NCI-H510A (cell line): ENCODE measurements around the gene MROH2A.

ENCODE experiments used
- DNase-seq: peaks from one replicate; lab custom pipeline; 2025; lab: John Stamatoyannopoulos, UW

The MROH2A gene

DNA sequence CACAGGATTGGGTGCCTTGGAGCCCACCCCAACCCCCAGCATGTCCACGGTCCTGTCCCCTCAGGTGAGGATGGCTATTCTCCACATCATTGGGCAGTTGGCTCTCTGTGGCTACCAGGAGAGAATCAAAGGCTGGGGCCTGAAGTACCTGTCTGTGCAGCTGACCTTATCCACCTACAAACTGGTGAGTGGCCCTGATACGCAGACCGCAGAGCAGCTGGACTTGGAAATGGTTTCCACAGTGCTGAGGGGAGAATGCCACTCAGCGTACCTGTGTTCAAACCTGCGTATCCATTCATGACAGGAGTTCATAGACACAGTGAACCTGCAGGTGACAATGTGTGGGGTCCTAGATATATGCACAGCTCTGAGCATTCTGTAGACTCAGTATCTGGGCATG is 21.6 kb downstream of the MROH2A start:
- DNase-seq, result no peak

DNA sequence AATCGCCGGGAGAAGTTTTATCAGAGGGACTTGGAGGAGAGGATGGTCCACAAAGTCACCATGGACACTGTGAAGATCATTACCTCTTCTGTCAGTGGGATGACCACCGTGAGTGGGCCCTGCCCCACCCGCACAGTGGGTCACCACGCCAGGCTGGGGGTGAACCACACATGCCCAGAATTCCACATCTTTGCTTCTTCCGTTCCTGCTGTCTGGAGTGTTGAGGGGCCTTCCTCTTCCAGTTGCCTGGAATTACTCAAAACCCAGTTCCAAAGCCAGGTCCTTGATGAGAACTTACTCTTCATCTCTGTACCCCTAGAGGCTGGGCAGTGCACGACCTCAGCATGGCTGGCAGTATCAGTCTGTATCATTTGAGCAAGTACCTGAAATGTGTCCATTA is 22.1 kb downstream of the MROH2A start:
- no peak for DNase-seq

DNA sequence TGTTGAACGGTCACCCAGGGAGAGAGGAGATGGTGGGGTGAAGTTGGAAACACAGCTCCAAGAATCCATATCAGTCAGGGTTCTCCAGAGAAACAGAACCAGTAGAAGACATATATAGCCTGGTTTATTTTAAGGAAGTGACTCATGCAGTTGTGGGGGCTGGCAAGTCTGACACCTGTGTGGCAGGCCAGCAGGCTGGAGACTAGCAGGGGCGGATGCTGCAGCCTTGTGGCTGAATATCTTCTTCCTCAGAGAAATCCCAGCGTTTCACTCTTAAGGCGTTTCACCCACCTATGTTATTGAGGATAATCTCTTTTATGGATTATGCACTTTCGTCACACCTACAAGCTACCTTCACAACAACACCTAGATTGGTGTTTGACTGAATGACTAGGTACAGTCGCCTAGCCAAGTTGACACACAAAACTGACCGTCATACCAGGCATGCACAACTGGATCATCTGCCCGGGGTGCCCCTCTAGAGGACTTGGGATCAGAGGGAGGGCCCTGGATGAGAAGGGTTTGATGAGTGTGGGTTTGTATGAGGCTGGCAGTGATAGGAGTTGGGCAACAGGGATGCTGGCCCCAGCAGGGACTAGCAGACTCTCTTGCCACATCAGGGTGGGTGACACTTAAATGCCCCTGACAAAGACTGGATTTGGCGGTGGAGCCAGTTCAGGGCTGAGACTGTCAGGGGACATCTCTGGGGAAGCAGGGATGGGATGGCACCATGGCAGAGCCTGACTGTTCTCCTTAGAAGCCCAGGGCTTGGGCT is 23.4 kb downstream of the MROH2A start:
- DNase-seq, result no peak

DNA sequence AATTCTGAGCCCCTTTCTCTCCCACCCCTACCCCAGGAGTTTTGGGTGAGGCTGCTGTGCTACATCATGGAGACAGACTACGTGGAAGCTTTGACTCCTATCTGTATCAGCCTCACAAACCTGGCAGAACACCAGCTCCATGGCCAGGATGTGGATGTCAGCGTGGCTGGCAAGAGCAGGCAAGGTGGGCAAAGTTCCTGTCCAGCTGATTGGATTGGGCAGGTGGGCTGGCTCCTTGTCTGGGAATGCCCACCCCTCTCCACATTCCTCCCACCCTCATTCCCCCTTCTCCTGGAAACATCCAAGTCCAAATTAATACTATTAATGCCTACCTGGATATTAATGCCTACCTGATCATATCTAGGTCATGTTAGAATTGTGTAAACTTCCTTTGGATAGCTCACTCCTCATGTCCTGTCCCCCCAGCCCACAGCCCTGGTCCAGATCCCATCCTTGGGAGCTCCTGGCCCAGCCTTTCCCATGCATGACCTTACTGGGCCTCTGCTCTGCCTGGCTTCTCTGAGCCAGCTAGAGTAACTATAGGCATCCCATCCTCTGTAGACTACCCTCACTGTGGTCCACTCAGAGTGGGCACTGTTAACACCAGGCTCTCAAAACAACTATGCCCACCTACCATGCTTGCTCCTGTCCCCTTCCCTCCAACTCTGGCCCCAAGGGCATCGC is 24.1 kb downstream of the MROH2A start:
- no peak for DNase-seq

DNA sequence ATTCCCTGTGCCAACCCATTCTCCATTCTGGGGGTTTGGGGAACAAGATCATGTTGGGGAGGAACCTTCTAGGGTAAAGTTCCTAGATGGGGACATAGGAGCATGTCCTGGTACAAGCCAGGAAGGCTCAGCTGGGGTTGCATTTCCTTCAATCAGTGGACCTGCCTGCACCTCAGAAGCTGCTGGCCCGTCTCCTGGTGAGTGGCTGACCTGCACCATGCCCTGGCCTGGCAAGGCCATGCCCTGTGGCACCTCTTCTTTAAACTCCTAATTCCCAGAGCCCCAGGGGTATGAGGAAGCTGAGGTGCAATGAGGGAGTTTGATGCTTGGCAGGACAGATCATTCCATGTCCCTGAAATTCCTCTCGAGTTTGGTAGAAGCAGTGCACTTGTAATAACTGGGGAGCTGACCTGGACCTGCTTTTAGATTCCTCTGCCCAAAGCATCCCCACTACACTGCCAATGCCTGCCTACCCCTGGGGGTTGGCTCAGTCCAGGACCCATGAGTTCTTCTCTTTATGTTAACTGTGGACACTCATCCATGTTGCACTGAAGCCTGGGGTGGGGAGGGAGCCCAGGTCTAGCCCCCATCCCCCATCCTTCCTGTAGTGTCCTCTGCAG is 25.3 kb downstream of the MROH2A start:
- no peak for DNase-seq

DNA sequence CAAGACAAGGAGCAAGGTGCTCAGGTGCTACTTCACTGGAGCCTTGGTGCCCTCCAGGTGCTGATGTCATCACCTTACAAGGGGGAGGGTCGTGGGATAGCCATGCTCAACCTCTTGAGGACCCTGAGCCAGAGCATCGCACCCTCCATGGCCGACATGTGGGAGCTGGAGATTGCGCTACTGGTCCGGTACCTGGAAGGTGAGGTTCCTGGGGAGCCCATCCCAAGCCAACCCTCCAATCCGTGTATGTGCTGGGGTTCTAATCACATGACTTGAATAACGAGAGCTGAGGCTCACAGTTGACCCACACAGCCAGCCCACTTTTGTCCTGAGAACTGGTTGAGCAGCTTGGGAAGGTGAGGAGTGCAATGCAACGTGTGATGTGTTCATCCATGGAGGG is 25.9 kb downstream of the MROH2A start:
- no peak for DNase-seq

DNA sequence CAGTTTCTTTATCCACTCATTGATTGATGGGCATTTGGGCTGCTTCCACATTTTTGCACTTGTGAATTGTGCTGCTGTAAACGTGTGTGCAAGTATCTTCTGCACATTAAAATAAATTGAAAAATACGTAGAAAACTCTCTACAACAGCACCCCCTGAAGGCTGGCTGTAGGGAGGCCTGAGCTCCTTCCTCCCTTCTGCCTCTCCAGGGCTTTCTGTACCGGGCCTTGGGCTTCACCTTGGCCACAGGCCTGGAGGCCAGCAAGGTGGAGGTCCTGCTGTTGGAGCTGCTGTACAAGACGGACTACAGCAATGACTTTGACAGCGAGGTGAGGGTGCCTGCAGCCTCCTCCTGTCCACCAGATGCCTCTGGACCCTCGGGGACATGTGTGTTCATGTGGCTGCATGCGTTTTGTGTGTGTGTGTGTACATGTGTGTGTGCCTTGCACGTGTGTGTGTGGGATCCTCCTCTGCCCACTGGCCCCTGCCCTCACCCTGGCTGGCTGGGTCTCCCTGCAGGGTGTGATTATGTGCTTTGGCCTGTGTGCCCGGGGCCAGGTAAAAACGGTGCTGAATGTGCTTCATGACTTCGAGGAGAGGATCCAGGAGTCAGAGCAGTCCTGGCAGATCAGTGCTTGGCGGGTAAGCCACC is 29.2 kb downstream of the MROH2A start:
- DNase-seq, result no peak

DNA sequence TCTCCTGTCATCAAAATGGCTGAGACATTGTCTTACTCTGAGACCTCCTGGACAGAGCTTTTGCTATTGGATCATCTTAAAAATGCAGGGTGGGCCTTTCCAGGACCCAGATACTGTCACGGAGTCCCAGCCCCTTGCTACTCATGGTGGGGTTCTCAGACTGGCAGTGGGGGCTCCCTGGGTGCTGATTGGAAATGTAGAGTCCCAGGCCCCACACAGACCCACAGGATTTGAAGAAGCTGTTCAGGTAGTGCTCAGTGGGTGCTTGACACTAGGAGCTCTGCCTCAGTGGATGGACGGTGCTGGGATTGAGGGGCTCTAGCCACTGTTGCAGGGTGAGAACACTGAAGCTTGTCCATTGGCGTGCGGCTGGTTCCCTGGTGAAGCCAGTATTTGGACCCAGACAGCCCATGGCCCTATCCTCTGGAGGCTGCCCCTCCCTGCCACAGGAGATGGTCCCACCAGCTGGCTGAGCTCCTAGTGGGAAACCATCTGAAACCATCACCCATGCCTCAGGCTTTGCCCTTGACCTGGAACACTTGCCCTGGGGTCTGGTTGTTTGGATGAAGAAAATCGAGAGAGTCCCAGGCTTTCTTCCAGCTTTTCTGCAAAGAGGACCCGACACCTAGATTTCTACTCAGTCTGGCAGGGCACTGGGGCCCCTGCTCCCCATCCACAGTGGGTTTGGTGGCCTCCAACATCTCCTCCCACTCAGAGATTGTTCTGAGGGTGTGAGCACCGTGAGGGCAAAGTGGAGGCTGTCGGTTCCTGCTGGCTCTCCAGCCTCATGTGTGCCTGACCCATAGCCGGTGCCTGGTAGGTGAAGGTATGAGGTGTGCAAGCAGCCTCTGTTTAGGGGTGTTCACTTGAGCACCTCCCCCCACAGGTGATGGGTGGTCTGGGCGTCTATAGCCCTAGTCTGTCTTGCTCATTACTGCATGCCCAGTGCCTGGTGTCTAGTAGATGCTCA is 30.1 kb downstream of the MROH2A start:
- DNase-seq, result no peak

DNA sequence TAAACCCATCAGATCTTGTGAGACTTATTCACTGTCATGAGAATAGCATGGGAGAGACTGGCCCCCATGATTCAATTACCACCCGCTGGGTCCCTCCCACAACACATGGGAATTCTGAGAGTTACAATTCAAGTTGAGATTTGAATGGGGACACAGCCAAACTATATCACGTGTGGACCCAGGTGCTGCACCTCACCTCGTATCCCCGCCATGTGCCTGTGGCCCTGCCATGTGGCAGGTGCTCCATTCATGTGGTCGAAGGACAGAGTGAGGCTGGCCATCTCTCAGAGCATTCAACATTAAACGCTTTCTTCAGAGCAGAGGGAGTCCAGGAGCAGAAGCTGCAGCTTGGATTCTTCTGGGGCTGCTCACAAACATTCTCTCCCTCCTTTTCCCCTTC is 32.3 kb downstream of the MROH2A start:
- DNase-seq, result no peak

DNA sequence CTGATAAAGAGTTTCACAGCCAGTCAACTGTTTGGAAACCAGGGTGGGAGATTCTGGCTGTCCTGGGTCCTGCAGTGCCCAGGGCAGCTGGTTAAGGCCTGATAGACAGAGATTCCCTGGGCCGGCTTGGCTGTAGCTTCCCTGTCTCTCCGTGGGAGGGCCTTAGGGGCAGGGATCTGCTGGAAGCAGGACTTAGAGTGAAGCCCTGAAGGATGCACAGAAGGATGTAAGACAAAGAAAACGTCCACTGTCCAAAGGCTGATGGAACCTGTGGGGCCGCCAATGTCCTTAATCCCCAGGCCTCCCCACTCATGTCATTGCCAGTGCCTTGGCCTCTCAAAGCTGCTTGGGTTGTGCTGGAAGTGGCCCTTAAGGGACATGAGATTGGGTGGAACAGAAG is 33.0 kb downstream of the MROH2A start:
- no peak for DNase-seq

DNA sequence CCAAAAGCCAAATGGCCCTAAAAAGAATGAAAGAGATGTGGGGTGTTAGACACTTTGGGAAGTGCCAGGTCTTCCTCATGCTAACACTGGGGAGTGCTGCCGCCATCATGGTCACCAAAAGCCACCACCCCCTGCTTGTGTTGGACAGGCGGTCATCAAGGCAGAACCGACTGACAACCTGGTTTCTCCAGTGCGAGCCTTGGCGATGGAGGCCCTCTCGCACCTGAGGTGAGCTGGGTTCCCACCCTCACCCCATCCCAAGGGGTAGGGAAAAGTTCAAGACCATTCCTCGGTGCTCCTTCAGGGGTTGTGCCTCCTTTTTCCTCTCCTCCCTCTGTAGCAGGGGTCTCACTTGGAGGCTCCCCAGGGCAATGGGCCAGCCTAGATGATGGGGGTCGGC is 33.6 kb downstream of the MROH2A start:
- DNase-seq, result no peak

DNA sequence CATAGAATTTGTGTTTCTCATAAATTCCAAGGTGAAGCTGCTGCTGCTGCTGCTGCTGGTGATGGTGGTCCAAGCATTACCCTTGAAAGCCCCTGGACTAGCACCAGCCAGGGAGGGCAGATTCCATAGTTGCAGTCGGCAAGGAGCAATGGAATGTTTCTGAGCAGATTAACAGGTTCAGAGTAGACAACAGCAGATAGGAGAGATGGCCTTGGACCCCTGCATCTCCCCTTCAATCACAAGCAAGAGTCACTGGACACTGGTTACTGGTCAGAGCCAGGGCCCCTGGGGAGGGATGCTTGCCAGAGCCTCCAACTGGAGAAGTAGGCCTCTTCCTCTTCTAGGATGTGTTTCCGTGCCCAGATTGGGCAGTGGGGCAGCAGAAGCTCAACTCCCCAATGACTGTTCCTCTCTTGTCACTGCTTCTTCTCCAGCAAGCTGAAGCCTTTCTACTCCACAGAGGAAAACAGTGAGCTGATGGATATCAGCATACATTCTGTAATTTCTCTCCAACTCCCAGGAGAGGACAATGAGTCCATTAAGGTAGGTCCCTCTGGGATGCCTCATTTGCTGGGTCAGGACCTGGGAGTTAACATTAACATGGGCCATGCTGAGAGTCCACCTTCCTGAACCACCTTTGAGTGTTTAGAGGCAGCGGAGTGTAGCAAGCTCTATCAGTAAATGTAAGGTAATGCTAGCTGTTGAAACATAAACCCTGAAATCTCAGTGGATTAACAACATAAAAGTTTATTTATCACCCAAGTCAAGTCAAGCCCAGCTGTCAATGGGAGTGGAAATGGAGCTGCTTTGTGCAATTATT is 35.3 kb downstream of the MROH2A start:
- DNase-seq, result no peak

DNA sequence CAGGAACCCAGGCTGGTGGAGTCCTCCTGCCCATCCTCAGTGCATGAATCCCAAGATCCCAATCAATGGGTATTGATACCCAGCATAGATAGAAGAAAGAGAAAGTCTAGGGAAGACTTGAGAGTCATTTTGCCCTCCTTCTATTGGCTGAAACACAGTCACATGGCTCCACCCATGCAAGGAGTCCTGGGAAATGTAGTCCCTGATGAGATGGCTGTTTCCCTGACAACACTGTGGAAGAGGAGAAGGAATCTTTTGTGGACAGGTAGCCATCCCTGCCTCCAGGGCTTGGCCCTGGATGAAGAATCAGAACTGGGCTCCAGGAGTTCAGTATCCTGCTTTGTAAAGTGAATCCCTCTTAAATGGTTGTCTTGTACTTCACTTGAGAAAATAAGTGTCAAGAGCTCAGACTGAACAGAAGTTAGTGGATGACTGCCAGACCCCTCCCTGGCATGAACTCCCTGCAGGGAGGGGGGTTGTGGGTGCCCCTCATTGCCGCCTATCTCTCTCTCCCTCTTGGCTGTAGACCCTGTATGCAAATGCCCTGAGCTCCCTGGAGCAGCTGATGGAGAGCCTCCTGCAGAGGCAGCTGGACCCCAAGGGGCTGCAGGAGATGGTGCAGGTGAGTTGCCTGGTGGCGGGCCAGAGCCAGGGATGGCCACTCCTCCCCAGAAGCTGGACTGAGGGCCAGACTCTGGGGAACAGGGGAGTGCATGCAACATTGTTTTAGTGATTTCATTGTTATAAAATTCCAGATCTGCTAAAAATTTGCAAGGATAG is 36.1 kb downstream of the MROH2A start:
- DNase-seq, result no peak

DNA sequence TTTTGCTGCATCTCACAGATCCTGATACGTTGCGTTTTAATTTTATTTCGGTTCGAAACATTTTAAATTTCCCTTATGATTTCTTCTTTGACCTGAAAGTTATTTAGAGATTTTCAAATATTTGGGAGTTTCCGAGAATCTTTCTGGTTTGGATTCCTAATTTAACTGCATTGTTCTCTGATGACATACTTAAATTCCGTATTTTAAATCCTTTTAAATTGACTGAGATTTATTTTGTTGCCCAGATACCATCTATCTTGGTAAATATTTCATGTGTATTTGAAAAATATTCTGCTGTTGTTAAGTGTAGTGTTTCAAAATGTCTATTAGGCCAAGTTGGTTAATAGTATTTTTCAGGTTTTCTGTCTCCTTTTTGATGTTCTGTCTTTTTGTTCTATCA is 37.7 kb downstream of the MROH2A start:
- no peak for DNase-seq

DNA sequence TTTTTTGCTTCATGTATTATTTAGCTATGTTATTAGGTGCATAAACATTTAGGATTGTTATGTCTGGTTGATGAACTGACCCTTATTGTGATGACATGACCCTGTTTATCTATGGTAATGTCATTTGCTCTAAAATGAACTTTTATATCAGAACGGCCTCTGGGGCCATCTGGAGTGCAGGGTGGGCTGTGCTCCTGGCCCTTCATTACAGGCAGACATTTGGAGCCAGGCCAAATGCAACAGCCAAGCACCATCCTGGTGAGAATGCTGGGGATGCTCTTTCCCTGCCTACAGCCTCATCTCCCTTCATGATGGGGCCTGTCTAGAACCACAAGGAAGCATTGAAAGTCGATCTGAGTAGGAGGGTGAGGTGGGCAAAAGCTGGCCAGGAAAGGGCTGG is 38.2 kb downstream of the MROH2A start:
- no peak for DNase-seq

DNA sequence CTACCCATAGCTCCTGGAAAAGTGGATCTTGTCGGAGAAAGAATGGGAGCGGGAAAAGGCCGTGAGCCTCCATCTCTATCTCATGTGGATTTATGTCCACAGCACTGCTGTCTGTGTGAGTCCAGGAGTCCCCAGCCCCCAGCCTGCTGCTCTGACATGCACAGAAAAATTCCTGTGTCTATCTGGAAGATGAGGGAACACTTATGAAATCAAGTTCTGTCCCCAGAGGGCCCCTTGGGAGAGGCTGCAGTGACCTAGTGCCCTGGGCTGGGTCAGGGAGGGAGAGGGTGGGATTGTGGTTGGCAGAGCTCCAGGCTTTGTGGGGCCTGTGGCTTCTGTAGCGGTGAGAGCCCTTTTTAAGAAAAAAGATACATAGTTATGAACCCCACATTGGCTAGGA is 38.6 kb downstream of the MROH2A start:
- no peak for DNase-seq

DNA sequence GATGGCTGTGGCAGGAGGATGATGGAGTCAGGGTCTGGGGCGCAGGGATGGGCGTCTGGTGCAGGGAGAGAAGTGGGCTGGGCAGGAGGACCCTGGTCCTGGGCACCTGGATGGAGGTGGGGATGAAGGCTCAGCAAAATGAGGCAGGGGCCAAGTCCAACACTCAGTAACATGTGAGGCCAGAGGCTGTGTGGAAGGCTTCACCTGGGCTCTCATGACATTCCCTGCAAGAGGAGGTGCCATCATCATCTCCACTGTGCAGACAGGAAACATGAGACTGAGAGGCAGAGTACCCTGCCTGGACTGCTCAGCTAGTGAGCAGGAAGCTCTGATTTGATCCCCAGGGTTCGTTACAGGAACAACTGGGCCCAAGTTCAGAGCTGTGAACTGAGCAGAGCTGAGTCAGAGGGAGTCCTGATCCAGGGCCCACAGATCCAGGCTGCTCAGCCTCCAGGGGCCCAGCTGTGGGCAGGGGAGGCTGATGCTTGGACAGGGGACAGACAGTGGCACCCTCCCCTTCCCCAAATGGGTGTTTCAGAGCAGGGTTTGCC is 39.3 kb downstream of the MROH2A start:
- DNase-seq, result no peak

DNA sequence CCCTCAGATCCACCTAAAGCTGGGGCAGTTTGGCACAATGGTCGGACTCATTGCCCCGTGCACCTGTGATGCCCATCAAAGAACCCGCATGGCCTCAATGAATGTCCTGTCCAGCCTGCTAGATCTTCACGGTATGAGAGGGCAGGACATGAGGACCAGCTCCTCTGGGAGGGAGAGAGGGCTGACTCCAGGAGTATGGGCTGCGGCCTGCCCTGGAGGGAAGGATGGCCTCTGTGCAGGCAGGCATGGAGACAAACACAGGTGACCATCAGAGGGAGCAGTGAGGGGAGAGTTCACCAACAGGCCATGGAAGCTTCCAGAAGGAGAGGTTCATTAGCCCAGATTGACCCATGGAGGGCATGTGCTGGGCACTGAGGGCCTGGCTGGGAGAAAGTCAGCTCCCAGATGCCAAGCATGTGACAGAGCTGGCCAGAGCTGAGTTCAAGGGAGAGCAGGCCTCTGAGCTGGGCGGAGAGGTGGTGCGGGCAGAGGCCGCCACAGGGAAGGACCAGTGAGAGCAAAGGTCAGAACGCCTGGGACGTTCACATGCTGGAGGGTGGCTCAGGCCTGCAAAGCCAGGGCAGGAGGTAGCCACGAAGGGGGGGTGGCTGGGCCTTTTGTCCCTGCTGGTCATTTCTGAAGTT is 40.0 kb downstream of the MROH2A start:
- no peak for DNase-seq
